OCI-LY3 (cell line): Measurements from ENCODE around the gene BOC.

ENCODE experiments used
- H2AFZ ChIP-seq: fragments of 200-600, 300-600 bp; shearing (Covaris generic); 2 replicates; pipeline ENCODE4 v1.6.0; 2014; ENCODE audit warnings: antibody characterized with exemption, low read depth, low read length
- H3K27ac ChIP-seq: fragments of 200-600, 300-600 bp; sonication (generic); 2 replicates; pipeline ENCODE4 v1.5.1; 2014; ENCODE audit warnings: mild to moderate bottlenecking, low read length, moderate library complexity, mixed read lengths
- H3K27me3 ChIP-seq: fragments of 200-600, 300-600 bp; sonication (generic); 2 replicates; pipeline ENCODE4 v1.6.1; 2014; ENCODE audit warnings: low read depth, low read length, mixed read lengths
- H3K36me3 ChIP-seq: fragments of 200-600, 300-600 bp; sonication (generic); replicated peaks from 2 replicates; pipeline ENCODE3; 2014; ENCODE audit warnings: low read depth, low read length, mixed read lengths
- H3K4me1 ChIP-seq: fragments of 300-600, 200-600 bp; sonication (generic); 2 replicates; pipeline ENCODE4 v1.6.1; 2014; ENCODE audit warnings: low read length, mixed read lengths
- H3K4me2 ChIP-seq: fragments of 200-600, 300-600 bp; sonication (generic); 2 replicates; pipeline ENCODE4 v1.6.1; 2014; ENCODE audit warnings: low read length, mixed read lengths
- H3K4me3 ChIP-seq: fragments of 300-600, 200-600 bp; sonication (generic); 2 replicates; pipeline ENCODE4 v1.5.1; 2014; ENCODE audit warnings: antibody characterized with exemption, mild to moderate bottlenecking, low read length, moderate library complexity
- H3K79me2 ChIP-seq: fragments of 300-600, 200-600 bp; shearing (Covaris generic); 2 replicates; pipeline ENCODE4 v1.6.1; 2014; ENCODE audit warnings: mild to moderate bottlenecking, low read length, mixed read lengths
- H3K9ac ChIP-seq: fragments of 300-600, 200-600 bp; shearing (Covaris generic); 2 replicates; pipeline ENCODE4 v1.6.0; 2014; ENCODE audit warnings: mild to moderate bottlenecking, low read length, moderate library complexity
- H3K9me3 ChIP-seq: fragments of 200-600, 300-600 bp; shearing (Covaris generic); 2 replicates; pipeline ENCODE4 v1.6.1; 2014; ENCODE audit warnings: low read length, mixed read lengths; ENCODE audit not compliant: insufficient read depth
- H4K20me1 ChIP-seq: fragments of 200-600, 300-600 bp; sonication (generic); 2 replicates; pipeline ENCODE4 v1.6.1; 2016; ENCODE audit warnings: low read length, mixed read lengths; ENCODE audit not compliant: insufficient read depth
- EZH2phosphoT487 ChIP-seq: fragments of 200-600 bp; shearing (Covaris generic); IDR thresholded peaks from 2 replicates; pipeline ENCODE4 v1.6.1; 2018; ENCODE audit warnings: antibody characterized with exemption, mixed run types, low read depth
- TF ChIP-seq, protein P1 (sequence below): fragments of 200-600, 300-600 bp; sonication (generic); IDR thresholded peaks from 2 replicates; pipeline ENCODE4 v1.5.1; 2014; ENCODE audit warnings: antibody characterized with exemption, low read length, low read depth

BOC gene

DNA sequence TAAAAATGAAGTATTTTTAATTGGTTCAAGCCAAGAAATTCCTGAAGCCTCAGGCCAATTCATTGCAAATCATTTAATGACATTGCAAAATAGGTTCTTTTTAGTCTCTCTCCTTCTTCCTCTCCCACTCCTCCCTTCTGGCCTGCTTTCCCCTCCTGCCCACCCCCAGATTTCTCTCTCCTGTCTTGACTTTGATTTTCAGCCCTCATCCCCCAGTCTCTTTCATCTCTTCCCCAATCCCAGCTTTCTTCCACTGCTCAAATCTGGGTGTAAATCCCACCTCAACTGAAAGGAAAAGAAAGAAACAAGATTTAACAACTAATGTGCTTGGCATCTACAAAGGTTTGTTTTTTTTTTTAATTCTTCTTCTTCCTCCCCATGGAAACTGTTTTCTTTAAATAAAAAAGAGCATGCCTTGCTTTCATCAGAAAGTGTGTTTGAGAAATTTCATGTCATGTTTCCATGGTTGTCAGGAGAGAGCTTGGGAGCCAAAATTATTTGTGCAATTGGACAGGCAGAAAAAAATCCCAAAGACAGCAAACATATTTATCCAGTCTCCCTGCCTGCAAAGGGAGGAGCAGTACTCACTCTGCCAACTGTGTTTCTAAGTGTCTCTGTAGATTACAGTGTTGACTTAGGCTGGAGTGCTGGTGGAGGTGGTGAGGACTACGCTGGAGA is 50.4 kb downstream of the BOC start:
- no peak overlapping the region for H3K9ac ChIP-seq
- peaks cover 16% of the 10 kb centered on the region for H3K27me3 ChIP-seq
- H3K4me1 ChIP-seq: peaks cover 18% of the 10 kb centered on the region
- no peaks in the 10 kb centered on the region for H3K79me2 ChIP-seq
- H3K4me3 ChIP-seq: no peak overlapping the region
- H4K20me1 ChIP-seq: no peaks in the 10 kb centered on the region
- no peaks in the 10 kb centered on the region for H3K9me3 ChIP-seq
- TF ChIP-seq EZH2phosphoT487: no peak
- TF ChIP-seq, protein P1, sequence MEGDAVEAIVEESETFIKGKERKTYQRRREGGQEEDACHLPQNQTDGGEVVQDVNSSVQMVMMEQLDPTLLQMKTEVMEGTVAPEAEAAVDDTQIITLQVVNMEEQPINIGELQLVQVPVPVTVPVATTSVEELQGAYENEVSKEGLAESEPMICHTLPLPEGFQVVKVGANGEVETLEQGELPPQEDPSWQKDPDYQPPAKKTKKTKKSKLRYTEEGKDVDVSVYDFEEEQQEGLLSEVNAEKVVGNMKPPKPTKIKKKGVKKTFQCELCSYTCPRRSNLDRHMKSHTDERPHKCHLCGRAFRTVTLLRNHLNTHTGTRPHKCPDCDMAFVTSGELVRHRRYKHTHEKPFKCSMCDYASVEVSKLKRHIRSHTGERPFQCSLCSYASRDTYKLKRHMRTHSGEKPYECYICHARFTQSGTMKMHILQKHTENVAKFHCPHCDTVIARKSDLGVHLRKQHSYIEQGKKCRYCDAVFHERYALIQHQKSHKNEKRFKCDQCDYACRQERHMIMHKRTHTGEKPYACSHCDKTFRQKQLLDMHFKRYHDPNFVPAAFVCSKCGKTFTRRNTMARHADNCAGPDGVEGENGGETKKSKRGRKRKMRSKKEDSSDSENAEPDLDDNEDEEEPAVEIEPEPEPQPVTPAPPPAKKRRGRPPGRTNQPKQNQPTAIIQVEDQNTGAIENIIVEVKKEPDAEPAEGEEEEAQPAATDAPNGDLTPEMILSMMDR: no peak
- H3K4me2 ChIP-seq: no peak overlapping the region
- H3K27ac ChIP-seq: no peak overlapping the region
- no peak overlapping the region for H2AFZ ChIP-seq
- H3K36me3 ChIP-seq: no peaks in the 10 kb centered on the region

DNA sequence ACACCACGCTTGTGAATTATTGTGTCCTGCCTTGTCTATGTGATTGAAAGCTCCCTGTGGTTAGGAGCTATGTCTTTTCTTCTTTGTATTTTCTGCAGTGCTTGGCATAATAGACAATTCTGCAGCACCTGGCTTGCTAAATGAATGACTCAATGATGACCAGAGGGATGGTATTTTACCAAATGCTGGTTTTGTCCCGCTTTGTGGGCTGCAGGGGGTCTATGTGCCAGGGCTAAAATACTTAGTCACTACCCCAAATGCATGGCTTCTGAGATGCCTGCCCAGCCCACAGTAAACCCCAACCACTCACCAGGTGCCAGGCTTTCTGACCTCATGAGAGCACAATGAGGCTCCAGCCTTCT is 50.9 kb downstream of the BOC start:
- H3K9me3 ChIP-seq: no peaks in the 10 kb centered on the region
- H3K27ac ChIP-seq: no peak overlapping the region
- peaks cover 16% of the 10 kb centered on the region for H3K27me3 ChIP-seq
- H3K4me3 ChIP-seq: no peak overlapping the region
- H2AFZ ChIP-seq: no peak overlapping the region
- H4K20me1 ChIP-seq: no peaks in the 10 kb centered on the region
- no peak overlapping the region for H3K9ac ChIP-seq
- no peak overlapping the region for H3K4me2 ChIP-seq
- TF ChIP-seq EZH2phosphoT487: no peak
- TF ChIP-seq, protein P1: no peak
- no peaks in the 10 kb centered on the region for H3K79me2 ChIP-seq
- H3K36me3 ChIP-seq: no peaks in the 10 kb centered on the region
- peaks cover 13% of the 10 kb centered on the region for H3K4me1 ChIP-seq

DNA sequence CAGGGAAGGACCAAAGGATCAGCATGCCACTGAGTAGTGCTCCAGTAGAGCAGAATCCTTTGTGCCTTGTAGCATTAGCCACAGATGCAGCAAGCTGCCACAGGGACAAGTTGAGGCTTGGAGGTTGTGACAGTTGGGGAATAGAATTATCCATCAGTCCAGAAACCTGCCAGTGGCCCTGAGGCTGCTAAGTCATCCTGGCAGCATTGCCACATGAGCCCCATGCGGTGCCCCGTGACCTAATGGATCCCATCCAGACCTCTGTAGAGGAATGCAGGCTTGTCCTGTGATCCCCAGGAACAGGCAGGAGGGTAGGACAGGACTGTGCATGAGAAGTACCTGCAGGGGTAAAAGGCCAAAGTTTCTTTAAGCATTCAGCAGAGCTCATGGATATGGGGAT is 51.7 kb downstream of the BOC start:
- Histone ChIP-seq H3K36me3 (no peaks in the 10 kb centered on the region), H3K27ac (no peak overlapping the region), H3K4me1 (peaks cover 6% of the 10 kb centered on the region), H2AFZ (no peak overlapping the region), H4K20me1 (no peaks in the 10 kb centered on the region), H3K79me2 (no peaks in the 10 kb centered on the region), H3K4me3 (no peak overlapping the region), H3K9me3 (no peaks in the 10 kb centered on the region), H3K27me3 (peaks cover 16% of the 10 kb centered on the region), H3K4me2 (no peak overlapping the region), H3K9ac (no peak overlapping the region)
- TF ChIP-seq, protein P1: no peak
- no peak for TF ChIP-seq EZH2phosphoT487

DNA sequence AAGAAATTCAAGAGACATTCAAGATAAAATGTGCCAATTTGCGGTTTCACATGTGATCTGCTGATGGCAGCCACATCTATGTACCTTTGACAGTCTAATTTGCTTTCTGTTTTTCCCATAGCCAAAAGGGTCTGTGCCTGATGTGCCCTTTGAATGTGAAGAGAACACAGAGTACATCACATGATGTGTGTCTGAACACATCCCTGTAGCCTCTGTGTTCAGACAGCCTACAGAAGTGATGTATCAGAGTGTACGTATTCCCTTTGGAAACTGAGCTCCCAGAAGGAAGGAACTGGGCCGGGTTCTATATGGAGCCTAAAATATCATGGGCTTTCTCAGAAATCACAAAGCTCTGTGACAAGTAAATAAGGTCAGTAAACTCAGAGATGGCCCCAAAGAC is 52.4 kb downstream of the BOC start:
- Histone ChIP-seq H3K4me2 (no peak overlapping the region), H3K27ac (no peak overlapping the region)

More for the DNA sequence above, 52.4 kb downstream of the BOC start:
- Histone ChIP-seq H2AFZ (no peak overlapping the region), H3K9me3 (no peaks in the 10 kb centered on the region), H3K27me3 (peaks cover 17% of the 10 kb centered on the region), H3K79me2 (no peaks in the 10 kb centered on the region), H4K20me1 (no peaks in the 10 kb centered on the region), H3K36me3 (no peaks in the 10 kb centered on the region), H3K9ac (no peak overlapping the region), H3K4me3 (no peak overlapping the region), H3K4me1 (no peaks in the 10 kb centered on the region)
- no peak for TF ChIP-seq EZH2phosphoT487
- TF ChIP-seq, protein P1: no peak
